ENCODE results near the gene PRKN.

PRKN gene

DNA sequence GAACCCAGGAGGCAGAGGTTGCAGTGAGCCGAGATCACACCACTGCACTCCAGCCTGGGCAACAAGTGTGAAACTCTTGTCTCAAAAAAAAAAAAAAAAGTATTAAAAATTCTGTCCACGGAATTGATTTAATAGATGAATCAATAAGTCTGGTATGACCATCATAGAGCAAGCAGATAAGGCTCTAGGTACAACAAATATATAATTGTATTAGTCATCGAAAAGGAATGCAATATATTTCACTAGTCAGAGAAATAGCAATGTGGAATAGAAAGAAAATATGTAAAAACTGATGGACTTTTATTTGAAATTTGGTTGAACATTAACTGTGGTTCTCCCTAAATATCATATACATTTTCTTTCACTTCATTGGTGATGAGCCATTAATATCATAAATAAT lies 976.9 kb downstream of the PRKN start:
- no peak overlapping the region for H3K4me3 ChIP-seq (replicated peaks; ENCODE audit: low read depth, low read length)
- DNase-seq (ENCODE audit: low read depth) = no peak
- TF ChIP-seq, protein P1, sequence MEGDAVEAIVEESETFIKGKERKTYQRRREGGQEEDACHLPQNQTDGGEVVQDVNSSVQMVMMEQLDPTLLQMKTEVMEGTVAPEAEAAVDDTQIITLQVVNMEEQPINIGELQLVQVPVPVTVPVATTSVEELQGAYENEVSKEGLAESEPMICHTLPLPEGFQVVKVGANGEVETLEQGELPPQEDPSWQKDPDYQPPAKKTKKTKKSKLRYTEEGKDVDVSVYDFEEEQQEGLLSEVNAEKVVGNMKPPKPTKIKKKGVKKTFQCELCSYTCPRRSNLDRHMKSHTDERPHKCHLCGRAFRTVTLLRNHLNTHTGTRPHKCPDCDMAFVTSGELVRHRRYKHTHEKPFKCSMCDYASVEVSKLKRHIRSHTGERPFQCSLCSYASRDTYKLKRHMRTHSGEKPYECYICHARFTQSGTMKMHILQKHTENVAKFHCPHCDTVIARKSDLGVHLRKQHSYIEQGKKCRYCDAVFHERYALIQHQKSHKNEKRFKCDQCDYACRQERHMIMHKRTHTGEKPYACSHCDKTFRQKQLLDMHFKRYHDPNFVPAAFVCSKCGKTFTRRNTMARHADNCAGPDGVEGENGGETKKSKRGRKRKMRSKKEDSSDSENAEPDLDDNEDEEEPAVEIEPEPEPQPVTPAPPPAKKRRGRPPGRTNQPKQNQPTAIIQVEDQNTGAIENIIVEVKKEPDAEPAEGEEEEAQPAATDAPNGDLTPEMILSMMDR (IDR thresholded peaks at IDR 0.05; ENCODE audit: low read length, missing control alignments) = no peak

DNA sequence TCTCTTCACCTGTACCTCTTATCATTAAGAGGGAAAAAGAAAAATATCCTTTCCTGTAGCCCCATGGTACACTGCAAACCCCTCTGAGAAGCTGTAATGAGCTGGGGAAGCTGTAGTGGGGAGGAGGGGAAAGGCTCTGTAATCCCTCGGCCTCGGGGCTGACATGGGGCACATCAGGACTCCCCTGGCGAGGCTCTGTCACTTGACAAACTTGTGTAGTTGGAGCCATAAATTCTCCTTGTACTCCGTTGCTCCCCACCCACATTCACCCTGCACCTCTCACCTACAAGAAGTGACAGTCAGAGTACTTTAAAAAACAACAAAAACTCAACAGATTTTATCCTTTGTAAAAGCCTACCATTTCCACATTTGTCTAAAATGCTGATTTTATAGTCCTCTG lies 978.0 kb downstream of the PRKN start:
- TF ChIP-seq, protein P1 (IDR thresholded peaks at IDR 0.05; ENCODE audit: low read length, missing control alignments) = no peak
- H3K4me3 ChIP-seq (replicated peaks; ENCODE audit: low read depth, low read length) = no peak overlapping the region

DNA sequence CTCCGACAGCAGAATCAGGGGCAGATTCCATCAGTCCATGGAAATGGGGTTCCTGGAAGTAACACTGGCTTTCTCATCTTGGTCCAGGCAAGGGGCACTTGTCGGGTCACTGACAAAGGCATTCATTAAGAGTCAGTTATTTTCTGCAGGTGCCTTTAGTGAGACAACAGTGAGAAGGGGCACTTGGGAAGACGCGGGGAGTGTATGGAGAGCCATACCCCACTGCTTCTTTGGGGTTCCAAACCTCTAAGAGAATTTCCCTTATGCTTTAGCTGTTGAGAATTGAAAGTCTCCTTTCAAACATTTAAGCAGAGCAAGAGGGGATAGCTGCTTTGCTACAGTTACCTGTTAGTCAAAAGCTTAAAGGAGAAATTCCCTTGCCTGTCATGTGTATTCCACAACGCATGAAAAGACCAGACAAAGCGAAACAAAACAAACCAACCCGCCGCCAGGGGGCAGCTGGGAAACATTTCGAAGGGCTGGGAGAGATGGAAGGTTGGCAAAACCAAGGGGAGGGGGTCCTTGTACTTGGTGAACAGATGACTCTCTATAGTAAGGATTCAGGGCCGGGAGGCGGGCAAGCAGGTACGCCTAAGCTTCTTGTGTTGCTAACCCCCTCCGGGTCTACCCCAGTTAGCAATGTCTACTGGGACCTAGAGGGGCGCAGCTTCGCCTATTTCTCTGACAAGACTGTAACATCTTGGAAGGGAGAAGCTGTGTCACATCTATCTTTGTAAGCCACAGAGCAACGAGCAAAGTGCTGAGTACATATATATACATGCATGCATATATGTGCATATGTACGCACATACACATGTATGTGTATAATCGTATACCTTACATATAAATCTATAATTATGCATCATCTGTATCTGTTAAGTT lies 978.8 kb downstream of the PRKN start:
- TF ChIP-seq, protein P1 (IDR thresholded peaks at IDR 0.05; ENCODE audit: low read length, missing control alignments) = peak; percentile 33
- DNase-seq (ENCODE audit: low read depth) = peak; percentile 14
- H3K4me3 ChIP-seq (replicated peaks; ENCODE audit: low read depth, low read length) = no peak overlapping the region

More for the DNA sequence above, 978.0 kb downstream of the PRKN start:
- no peak for DNase-seq (ENCODE audit: low read depth)

DNA sequence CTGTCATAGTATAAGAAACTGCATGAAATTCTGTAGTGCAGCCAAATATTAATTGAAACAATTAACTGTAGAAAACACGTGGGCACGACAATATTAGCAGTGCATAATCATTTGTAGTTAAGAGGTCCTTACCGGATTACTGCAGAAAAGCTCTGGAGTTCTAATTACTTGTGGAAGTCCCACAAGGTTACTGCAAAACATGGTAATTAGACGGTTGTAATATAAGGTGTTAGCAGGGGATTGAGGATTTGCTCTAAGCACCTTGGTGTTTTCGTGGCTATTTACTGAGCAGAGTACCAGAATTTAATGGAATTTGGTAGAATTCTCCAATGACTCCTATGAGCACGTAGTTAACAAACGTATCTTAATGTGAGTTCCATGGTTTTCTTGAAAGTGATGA lies 980.1 kb downstream of the PRKN start:
- H3K4me3 ChIP-seq (replicated peaks; ENCODE audit: low read depth, low read length) = no peak overlapping the region
- TF ChIP-seq, protein P1 (IDR thresholded peaks at IDR 0.05; ENCODE audit: low read length, missing control alignments) = no peak
- DNase-seq (ENCODE audit: low read depth) = no peak

DNA sequence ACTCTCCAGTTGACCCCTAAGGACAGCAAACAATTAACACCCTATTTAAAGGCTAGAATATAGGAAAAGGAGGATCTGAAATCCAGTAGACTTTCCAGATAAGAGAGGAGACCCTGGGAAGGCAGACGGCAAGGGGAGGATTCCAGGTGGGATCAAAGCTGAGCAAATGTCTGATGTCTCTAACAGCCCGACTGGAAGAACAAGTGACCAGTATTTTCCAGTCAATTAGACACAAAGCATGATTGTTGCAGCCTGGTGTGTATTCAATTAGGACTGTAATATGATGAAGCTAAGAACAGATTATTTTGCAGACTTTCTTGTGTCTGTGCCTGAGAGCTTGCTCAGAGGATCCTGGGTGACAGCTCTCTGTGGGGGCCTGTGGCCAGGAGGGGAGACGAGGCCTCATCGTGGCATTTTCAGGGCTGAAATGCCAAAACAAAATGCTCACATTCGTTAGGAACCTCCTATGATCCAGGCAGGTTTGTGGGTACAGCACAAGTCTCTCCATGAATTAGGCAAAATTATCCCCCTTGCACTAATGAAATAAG lies 981.9 kb downstream of the PRKN start:
- TF ChIP-seq, protein P1 (IDR thresholded peaks at IDR 0.05; ENCODE audit: low read length, missing control alignments) = no peak
- DNase-seq (ENCODE audit: low read depth) = no peak

DNA sequence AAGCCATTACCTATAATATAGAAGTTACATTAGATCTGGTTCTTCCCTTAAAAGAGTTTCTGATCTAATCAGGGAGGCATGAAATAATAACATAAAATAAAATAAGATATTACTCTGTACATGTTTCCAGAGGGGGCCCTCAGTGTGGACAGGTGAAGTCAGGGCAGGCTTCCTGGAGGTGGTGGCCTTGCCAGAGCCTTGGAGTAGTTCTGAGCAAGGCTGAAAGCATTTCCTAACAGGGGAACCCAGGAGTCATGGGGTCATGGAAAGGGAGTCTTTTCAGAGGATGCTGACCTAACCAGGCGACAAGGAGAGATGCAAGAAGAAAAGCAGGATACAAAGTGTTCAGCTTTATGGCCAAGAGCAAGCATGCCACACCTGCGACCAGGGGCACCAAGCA lies 982.4 kb downstream of the PRKN start:
- DNase-seq (ENCODE audit: low read depth) = no peak
- no peak overlapping the region for H3K4me3 ChIP-seq (replicated peaks; ENCODE audit: low read depth, low read length)
- TF ChIP-seq, protein P1 (IDR thresholded peaks at IDR 0.05; ENCODE audit: low read length, missing control alignments) = no peak

More for the DNA sequence above, 981.9 kb downstream of the PRKN start:
- H3K4me3 ChIP-seq (replicated peaks; ENCODE audit: low read depth, low read length) = no peak overlapping the region
